SKM-1 (cell line): ENCODE results near the gene SYNPO2.
"Not testable (repeated sequence)": the region's sequence is repeated elsewhere in the genome, so short reads cannot be mapped to it uniquely, and the experiment has no call there.

Experiments used
- DNase-seq: peaks from one replicate; lab custom pipeline; 2025; ENCODE audit not compliant: unreplicated experiment; lab: John Stamatoyannopoulos, UW

Gene SYNPO2

DNA sequence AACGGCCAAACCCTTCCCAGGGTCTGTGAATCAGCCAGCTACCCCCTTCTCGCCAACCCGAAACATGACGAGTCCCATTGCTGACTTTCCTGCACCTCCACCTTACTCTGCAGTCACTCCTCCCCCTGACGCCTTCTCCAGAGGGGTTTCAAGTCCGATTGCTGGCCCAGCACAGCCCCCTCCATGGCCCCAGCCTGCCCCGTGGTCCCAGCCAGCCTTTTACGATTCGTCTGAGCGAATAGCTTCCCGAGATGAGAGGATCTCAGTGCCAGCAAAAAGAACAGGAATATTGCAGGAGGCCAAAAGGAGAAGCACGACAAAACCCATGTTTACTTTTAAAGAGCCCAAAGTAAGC lies 141.9 kb downstream of the SYNPO2 start:
- DNase-seq, result no peak

DNA sequence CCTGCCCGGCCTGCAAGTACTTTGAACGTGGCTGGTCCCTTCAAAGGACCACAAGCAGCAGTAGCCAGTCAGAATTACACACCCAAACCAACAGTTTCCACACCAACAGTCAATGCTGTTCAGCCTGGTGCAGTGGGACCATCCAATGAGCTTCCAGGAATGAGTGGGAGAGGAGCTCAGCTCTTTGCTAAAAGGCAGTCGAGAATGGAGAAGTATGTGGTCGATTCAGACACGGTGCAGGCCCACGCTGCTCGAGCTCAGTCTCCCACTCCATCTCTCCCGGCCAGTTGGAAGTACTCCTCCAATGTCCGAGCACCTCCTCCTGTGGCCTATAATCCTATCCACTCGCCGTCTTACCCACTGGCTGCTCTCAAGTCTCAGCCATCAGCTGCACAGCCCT lies 142.6 kb downstream of the SYNPO2 start:
- DNase-seq, result no peak

DNA sequence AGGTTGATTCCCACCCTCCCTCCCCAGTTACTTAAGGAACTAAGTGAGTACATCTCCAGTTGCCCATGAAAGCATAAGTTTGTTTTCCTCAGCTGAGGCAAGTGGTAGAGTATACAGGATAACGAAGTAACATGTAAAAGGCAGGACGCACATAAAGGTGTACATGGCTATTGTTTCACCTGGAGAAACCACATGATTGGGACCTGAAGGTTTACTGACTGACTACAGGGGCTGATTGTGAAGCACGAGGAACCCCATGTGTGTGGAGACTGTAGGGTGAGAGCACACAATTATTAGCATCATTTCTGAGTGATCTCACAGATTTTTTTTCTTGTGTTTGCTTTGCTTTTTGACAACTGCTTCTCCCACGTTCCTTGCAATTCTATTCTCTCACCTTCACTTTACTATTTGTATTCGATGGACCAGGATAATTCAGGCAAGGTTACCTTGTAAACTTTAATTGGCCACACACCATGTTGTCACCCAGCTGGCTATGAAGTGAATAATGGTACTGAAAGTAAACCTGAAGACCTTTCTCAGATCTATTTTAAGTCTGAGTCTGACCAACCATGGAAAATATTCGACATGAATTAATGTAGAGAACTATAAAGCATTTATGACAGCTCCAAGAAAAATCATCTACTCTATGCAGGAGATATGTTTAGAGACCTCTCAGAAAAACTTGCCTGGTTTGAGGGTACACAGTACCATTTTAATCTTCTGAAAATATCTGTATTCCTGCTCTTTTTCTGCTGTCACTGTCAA lies 144.4 kb downstream of the SYNPO2 start:
- DNase-seq, result no peak

DNA sequence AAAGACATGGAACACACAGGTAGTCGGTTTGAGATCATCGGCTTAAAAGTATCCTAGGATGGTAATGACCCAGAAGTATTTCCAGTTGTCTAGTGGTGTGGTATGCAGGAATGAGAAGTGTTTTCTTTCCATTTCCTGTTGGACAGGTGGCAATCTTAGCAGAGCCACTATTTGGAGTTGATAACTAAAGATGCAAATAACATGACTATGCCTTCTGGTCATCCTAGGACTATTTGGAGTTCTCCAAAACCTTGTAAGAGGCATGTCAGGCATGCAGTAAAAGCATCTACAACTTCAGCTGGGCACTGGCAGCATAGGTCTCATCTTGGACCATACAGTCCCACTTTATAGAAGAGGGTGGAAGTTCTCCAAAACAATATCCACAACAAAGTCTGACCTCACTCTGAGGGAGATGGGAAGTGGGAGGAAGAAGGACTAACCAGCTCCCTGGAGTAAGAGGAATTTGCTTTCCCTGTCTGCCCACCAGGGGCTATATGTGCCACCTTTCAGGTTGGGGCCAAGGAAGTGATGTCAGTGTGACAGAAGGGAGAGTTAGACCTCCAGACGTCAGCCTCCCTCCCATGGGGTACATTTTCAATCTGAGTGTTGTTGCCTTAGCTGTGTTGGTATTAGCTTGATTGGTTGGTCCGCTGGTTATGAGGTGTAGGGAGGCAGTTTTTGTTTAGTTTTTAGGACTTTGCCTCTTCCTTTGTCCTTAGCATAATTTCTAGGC lies 145.8 kb downstream of the SYNPO2 start:
- no peak for DNase-seq

DNA sequence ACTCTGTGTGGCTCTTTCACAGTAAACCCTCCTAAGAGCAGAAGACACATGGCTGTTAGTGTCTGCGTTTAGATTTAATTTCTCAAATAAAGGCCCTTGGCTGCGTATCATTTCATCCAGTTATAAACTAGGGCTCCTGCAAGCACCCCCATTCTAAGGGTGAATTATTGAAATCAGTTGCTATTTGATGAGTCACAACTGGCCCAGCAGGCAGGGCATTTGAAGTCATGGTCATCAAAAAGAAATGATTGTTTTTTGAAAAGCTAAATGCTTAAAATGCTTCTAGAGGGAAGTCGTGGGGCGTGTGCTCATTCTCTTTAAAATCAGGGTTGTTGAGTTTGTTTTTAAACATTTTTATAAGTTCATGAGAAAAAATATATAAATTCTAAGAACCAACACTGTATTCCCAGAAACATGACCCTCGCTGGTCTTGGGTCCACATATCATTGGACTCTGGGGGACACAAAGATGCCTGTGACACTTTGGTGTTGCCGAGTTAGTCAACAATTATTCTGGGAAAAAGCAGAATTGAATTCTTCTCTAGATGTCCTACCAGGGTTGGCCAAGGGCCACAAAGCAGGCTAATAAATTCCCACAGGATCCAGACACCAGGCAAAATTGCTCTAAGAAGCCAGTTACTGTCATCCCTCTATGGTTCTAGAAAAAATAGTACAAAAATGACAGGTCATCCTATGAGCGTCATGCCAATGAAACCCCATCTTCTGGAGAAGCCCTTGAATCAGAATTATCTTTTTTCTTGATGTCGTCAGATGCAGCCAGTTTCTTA lies 147.5 kb downstream of the SYNPO2 start:
- no peak for DNase-seq

DNA sequence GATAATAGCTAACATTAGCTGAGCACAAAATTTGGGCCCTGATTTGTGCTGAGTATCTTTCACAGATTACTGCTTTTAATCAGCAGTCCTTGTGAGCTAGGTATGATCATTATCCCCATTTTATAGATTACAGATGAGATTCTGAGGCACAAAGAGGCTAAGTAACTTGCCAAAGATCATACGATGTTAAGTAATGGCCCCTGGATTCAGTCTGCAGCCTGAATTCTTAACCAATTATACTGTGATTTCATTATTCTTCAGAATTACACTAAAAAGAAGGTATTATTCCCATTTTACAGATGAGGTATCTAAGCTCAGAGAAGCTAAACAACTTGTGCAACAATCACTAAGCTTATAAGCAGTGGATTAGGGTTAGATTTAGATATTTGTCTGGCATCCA lies 149.1 kb downstream of the SYNPO2 start:
- DNase-seq, result no peak

DNA sequence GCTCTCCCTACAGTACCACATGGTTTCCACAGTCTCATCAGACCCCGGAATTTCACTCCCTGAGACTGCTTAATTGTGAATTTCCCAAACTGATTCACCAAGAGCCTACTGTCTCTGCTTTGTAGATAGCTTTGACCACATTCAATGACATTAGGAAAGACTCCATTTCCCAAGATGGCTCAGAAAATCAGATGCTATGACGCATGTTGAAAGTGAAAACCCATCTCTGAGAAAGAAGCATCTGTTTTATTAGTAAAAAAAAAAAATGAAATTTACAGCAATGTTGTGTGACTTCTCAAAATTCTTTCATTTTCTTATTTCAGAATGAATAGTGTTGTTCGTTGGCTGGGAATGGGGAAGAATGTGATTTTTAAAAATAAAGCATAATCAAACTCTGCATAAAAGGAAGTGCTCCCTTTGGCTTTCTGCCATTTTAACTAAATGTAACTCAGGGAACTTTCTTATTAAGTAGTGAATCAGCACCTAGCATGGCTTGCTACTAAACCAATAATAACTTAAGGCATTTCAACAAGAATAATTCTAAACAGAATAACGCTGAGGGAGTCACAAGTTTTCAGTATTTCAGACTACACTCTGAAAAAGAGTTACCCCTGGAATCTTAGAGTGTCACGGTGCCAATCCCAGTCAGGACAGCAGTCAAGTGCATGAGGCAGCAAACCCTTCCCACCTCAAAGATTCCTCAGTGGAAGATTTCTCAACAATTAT lies 149.6 kb downstream of the SYNPO2 start:
- DNase-seq, result no peak

DNA sequence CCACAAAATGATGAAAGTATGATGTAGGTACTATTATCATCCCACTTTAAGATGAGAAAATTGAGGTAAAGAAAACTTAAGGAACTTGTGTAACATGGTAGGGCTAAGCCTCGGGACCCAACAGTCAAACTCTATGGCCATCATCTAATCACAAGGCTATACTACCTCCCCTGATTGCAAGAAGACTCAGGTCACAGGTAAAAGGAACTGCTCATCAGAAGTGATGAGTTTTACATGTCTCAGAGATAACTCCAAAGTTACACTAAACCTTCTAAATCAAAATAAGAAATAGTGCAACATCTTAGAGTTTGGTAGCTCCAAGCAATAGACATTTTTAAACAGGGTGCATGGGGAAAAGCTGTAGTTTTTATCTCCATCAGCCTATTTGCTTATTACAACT lies 150.5 kb downstream of the SYNPO2 start:
- no peak for DNase-seq

DNA sequence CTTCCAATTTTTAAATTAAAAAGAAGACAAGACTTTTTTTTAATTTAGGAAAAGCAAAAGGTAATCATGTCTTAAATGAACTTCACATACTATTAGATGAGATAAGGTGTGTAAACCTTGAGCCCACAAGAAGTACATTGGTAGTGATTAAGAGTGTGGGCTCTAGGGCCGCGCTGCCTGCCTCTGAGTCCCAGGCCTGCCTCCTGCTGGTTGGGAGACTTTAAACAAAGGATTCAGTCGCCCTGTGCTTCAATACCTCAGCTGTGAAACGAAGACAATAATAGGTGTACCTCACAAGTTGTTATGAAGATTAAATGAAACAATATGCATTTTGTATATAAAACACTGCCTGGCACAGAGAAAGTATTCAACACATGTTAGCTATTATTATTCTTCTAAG lies 151.1 kb downstream of the SYNPO2 start:
- DNase-seq, result no peak

DNA sequence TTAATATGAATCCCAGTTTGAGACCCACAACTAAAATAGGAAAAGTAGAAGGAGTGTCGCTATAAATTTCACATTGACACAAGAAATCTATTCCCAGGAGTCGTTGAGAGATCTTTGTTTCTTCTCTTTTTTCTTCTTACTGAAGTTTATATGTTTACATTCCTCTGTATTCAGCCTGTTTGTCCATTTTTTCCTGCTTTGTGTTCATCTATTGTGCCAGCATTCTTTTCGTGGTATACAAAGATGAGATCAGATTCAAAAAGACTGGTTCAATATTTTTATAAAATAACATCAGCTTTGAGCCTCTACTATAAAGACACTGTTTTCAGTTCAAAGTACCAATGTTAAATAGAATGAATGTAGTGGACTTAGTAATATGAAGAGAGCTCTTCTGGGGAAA lies 151.6 kb downstream of the SYNPO2 start:
- no peak for DNase-seq

DNA sequence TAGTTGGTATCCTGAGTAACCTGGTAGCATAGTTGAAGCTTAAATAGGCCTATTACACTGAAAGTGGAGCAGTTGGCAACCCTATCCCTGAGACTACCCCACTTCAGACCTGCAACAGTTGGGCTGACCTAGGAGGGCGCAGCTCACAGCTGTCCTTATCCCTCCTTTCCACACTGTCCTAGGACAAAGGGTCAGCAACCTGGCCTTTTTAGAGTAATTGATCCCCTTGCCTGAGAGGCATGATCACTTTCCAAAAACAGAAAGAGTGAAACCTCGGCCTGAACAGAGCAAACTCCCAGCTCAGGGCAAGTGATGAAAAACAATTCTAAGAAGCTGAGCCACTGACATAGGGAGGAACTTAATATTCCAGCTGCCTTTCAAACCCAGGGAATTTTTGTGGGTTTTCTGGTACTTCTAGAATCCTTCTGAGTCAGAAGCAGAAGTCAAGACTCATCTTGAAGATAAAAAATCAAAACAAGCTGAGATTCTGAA lies 152.1 kb downstream of the SYNPO2 start:
- no peak for DNase-seq

DNA sequence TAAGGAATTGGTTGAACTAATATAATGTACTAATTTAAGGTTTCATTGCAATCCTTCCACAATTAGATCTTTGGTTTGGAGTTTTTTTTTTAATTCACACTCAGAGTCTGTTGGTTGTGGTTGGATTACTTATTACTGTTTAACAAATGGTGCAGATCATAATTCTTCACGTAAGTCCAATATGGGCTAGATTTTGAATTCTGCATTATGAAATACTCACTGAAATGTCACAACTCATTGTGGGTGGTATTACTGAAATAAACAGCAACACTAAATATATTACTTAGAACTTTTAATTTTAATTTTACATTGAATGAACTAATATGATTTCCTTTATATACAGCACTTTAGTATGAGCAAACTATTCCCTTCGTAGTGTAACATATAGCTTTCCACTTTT lies 152.7 kb downstream of the SYNPO2 start:
- no peak for DNase-seq

DNA sequence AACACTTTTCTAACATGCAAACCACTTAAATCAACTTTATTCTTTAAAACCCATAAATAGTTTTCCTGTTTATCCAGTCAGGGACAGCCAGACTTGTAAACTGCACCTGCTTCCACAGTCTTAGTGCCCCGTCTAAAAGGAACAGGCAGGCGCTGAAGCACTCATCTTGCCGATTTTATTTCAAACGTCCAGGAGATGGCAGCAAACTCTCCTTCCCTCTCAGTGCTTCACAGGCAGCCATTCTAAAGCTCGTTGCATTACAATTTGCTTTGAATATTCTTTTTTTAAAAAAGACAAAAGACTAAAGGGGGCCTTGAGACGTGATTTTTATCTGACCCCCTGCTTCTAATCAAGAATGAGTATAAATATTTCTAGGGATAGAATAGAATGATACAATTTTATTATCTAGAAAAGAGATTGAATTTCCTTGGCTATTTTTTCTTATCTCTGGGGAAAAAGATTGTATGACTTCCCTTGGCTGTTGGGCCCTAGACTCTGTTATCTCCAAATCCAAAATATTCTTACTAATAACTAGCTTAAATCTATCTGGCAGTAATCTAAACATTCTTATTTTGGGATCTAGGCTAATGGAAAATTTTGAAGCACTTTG lies 153.4 kb downstream of the SYNPO2 start:
- peak; percentile 46 for DNase-seq

DNA sequence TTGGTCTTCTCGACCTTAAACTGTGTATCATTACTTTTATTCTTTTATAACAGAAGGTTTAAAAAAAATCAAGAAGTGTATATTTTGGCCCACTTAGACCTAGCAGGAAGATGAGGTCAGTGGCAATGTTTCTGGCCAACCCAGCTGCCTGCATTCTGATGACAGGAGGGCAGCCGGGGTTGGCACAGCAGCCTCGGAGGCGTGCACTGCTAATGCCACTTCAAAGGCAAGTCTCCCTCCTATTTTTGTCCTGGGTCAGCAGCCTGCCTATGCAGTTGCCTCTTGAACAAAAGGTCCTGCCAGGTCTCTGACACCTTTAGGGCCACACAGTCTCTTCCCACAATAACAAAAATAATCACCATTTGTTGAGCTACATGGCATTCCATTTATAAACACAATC lies 157.6 kb downstream of the SYNPO2 start:
- no peak for DNase-seq

DNA sequence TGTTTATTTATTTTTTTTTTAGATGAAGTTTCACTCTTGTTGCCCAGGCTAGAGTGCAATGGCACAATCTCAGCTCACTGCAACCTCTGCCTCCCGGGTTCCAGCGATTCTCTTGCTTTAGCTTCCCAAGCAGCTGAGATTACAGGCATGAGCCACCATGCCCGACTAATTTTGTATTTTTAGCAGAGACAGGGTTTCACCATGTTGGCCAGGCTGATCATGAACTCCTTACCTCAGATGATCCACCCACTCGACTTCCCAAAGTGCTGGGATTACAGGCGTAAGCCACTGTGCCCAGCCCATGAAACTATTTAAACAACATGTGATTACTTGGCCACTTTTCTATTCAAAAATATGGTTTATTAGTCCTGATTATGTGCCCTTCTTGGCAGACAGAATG lies 158.4 kb downstream of the SYNPO2 start:
- DNase-seq, result not testable (repeated sequence)

DNA sequence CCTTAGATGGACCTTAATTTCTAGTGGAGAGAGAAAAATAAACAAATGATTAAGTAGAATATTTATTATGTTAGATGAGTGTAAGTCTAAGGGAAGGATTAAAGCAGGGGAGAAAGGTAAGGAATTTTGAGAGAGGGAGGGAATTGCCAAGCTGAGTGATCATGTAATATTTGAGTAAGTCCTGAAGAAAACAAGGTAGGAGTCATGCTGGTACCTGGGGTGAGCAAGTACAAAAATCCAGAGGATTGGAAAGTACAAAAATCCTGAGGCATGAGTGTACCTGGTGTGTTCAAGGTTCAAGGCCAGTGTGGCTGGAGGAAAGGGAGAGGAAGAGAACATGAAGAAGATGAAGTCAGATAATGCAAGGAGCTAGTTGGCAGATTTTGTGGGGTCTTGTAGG lies 159.8 kb downstream of the SYNPO2 start:
- no peak for DNase-seq

DNA sequence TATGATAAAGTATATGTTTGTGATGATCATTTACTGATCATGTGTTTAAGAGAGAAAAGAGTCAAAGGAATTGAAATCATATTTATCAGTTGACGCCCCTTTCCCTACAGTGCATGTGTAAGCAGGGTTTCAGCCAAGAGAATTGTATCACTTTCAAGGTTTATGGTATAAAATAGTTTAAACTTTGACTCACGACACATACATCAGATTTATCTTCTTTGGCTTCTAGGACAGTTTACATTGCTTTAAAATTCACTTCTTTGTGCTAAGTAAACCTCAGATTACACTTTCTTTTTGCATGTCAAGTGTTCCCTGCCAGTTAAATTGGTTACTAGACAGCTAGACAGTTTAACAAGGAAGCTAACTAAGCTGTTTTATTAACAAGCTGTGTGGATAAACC lies 160.7 kb downstream of the SYNPO2 start:
- DNase-seq, result no peak

DNA sequence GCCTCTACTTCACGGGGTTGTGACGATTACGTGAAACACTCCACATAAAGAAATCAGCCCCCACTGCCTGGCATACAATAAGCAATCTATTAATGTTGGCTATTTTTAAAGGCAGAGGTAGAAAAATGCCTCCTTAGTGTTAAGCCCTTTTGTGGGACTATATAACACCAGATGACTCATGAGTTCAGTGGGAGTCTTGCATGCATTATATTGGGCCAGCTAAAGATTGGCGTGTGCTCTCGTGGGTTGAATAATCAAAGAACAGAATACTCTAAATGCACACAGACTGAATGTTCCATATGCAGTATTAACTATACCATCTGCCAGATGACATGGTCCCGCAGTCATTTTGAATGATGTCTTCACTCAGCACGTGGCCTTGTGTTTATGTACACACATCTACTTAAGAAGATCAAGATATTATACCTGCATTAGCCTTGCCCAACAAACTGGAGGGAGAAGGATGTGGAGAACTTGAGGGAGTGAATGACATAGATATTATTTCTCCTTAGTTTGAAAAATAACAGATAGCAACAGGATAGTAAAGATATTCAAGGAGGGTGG lies 162.0 kb downstream of the SYNPO2 start:
- DNase-seq, result no peak

DNA sequence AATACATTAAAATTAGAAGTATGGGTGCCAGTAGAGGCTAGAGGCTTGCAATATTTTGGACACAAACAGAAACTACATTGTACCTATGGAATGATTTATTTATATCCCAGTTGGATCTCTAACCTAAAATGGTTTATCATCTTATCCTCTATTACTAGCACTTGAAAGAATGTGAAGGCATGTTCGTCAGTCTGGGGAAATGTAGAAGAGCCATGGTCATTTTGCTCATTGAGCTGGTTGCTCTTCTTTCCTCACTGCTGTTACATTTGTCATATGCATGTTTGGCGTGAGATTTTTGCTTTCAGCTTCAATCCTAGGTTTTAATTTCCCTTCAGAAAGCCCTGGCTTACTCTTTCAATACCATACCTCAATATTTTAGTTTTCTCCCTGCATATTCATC lies 164.6 kb downstream of the SYNPO2 start:
- DNase-seq, result no peak

DNA sequence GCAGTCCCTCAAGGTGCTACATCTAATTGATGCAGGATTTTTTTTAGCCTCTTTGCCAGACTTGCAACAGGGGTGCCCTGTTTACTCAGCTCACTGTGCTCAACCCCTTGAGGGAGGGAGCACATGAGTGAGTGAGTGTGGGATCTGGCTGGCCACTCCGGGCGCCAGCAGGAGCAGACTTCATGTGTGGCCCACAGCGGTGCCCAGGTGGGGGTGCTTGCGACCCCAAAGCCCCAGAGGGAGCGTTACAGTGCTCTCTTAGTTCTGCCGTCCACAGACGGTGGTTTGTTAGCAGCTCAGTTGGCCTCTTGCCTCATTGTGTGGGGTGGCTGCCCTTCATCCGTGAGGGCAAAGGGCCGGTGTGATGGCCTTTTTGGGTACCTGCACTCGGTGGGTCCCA lies 165.3 kb downstream of the SYNPO2 start:
- no peak for DNase-seq
